ENCODE results near the gene FILIP1. TPM values are rescaled to one million over a fixed set of nuclear protein-coding genes. Genes with fewer than 3 reads are reported as not detected.

FILIP1 gene
- total RNA-seq, 2 experiments from 2014 or later: not detected

DNA sequence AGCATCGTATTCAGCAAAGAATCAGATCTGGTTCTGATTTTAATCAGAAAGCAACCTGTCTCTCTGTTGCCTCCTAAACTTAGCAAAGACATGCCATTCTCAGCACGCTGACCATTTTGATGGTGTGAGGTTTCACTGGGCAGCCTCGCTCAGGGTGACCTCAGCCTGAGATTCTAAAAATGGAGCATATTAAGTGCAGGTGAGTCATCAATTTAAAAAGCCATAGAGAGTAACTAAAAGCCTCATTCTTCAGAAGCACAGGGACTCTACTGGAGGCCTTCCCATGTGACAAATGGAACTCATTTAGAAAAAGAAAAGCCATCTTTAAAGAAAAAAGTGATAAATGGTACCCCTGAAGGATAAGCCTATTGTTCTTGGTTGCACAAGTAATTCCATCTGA lies 91.3 kb downstream of the FILIP1 start:
- Histone ChIP-seq H3K4me3 (ENCODE audit: low read depth, low read length, poor library complexity, severe bottlenecking) (no peak overlapping the region), H3K27ac (ENCODE audit: low read depth, low read length, poor library complexity, severe bottlenecking) (no peak overlapping the region), H3K9me2 (ENCODE audit: insufficient read depth, low read length) (no peaks in the 10 kb centered on the region), H3K4me2 (ENCODE audit: low read length) (no peak overlapping the region), H3K9me3 (ENCODE audit: low read length) (no peaks in the 10 kb centered on the region), H3K4me1 (ENCODE audit: insufficient read depth, low read length, poor library complexity, severe bottlenecking) (no peaks in the 10 kb centered on the region), H2AFZ (ENCODE audit: low read length) (no peak overlapping the region), H4K20me1 (ENCODE audit: insufficient read depth, low read length) (no peaks in the 10 kb centered on the region), H3K79me2 (ENCODE audit: insufficient read depth, low read depth, low read length) (no peaks in the 10 kb centered on the region), H3K36me3 (ENCODE audit: insufficient read depth, low read length) (no peaks in the 10 kb centered on the region)
- intact Hi-C loops (cut with micrococcal nuclease; ENCODE audit: unreplicated experiment): no loop called here
- no peak for TF ChIP-seq EZH2phosphoT487 (IDR thresholded peaks at IDR 0.05; ENCODE audit: borderline replicate concordance, low read depth, low read length)
- TF ChIP-seq, protein P1, sequence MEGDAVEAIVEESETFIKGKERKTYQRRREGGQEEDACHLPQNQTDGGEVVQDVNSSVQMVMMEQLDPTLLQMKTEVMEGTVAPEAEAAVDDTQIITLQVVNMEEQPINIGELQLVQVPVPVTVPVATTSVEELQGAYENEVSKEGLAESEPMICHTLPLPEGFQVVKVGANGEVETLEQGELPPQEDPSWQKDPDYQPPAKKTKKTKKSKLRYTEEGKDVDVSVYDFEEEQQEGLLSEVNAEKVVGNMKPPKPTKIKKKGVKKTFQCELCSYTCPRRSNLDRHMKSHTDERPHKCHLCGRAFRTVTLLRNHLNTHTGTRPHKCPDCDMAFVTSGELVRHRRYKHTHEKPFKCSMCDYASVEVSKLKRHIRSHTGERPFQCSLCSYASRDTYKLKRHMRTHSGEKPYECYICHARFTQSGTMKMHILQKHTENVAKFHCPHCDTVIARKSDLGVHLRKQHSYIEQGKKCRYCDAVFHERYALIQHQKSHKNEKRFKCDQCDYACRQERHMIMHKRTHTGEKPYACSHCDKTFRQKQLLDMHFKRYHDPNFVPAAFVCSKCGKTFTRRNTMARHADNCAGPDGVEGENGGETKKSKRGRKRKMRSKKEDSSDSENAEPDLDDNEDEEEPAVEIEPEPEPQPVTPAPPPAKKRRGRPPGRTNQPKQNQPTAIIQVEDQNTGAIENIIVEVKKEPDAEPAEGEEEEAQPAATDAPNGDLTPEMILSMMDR (conservative IDR thresholded peaks at IDR 0.05; ENCODE audit: low read length): no peak
- no peak for DNase-seq (ENCODE audit: low spot score)
- ChIA-PET POLR2A (no interaction called here), CTCF (ENCODE audit: unreplicated experiment) (no interaction called here)
- no TSS peak for BruUV-seq (replicated peaks)

DNA sequence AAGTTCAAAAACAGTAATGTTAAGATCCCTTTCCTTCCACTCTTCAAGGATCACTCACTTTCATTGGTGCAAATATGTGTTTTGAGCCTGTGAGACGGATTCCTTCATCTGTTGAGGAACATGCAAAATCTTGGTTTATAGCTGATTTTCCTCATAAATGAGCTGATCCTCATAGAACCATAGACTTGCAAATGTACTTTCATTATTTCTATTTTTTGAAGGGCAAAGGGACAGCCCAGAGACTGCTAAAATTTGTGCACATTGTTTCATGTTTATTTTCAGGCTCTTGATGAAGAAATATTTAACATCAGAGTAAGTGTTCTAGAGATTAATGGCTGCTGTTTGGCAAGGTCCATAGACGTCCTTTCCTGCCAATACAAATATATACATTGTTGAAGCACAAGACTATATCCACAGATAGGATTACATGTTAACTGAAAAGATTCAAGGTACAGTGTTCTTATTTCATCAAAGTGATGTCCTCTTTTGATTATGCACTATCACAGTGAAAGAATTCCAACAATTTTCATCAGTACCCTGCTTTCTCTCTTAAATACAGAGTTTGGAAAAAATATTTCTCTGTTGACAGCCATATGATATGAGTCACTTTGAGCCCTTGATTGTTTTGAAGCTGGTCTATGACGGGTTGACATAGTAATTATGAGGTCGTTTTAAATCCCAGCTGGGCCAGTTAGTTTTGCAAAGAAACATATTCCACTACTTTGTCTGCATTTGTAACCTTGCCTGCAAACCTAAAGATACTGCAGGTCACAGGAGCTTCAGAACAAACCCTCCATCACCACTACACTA lies 95.7 kb downstream of the FILIP1 start:
- Histone ChIP-seq H2AFZ (ENCODE audit: low read length) (no peak overlapping the region), H3K9me3 (ENCODE audit: low read length) (no peaks in the 10 kb centered on the region), H3K4me1 (ENCODE audit: insufficient read depth, low read length, poor library complexity, severe bottlenecking) (no peaks in the 10 kb centered on the region), H3K36me3 (ENCODE audit: insufficient read depth, low read length) (no peaks in the 10 kb centered on the region), H3K4me3 (ENCODE audit: low read depth, low read length, poor library complexity, severe bottlenecking) (no peak overlapping the region), H3K4me2 (ENCODE audit: low read length) (no peak overlapping the region), H4K20me1 (ENCODE audit: insufficient read depth, low read length) (no peaks in the 10 kb centered on the region), H3K9me2 (ENCODE audit: insufficient read depth, low read length) (no peaks in the 10 kb centered on the region), H3K79me2 (ENCODE audit: insufficient read depth, low read depth, low read length) (no peaks in the 10 kb centered on the region), H3K27ac (ENCODE audit: low read depth, low read length, poor library complexity, severe bottlenecking) (no peak overlapping the region)
- ChIA-PET CTCF (ENCODE audit: unreplicated experiment) (no interaction called here), POLR2A (interaction anchor here (0.9 kb wide), 1 partner anchor 48 kb away, joined by 3 read pairs; no protein-coding TSS in a partner anchor)
- no peak for DNase-seq (ENCODE audit: low spot score)
- intact Hi-C loops (cut with micrococcal nuclease; ENCODE audit: unreplicated experiment): no loop called here
- TF ChIP-seq EZH2phosphoT487 (IDR thresholded peaks at IDR 0.05; ENCODE audit: borderline replicate concordance, low read depth, low read length): no peak
- TF ChIP-seq, protein P1 (conservative IDR thresholded peaks at IDR 0.05; ENCODE audit: low read length): no peak
- BruUV-seq (replicated peaks): no TSS peak

DNA sequence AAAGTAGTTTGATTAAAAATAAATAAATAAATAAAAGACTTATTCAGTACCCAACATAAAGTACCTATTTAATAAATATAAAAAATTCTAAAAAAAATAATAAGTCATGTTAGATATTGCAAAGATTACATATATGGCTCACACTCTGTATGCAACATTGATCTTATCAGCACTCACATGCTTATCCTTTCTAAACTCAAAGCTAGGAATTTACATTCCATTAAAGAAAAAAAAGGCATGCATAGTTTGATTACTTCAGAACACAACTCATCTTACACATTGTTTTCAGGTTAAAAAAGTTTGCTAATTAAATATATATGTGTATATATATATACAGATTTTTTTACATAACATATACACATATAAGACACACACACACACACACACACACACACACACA lies 96.4 kb downstream of the FILIP1 start:
- no peak for DNase-seq (ENCODE audit: low spot score)
- H3K9me3 ChIP-seq (ENCODE audit: low read length): no peaks in the 10 kb centered on the region
- H3K27ac ChIP-seq (ENCODE audit: low read depth, low read length, poor library complexity, severe bottlenecking): no peak overlapping the region
- H4K20me1 ChIP-seq (ENCODE audit: insufficient read depth, low read length): no peaks in the 10 kb centered on the region
- intact Hi-C loops (cut with micrococcal nuclease; ENCODE audit: unreplicated experiment): no loop called here
- H3K36me3 ChIP-seq (ENCODE audit: insufficient read depth, low read length): no peaks in the 10 kb centered on the region
- CTCF ChIA-PET (ENCODE audit: unreplicated experiment): no interaction called here
- no peaks in the 10 kb centered on the region for H3K4me1 ChIP-seq (ENCODE audit: insufficient read depth, low read length, poor library complexity, severe bottlenecking)
- no peak overlapping the region for H3K4me2 ChIP-seq (ENCODE audit: low read length)
- H3K9me2 ChIP-seq (ENCODE audit: insufficient read depth, low read length): no peaks in the 10 kb centered on the region
- H3K79me2 ChIP-seq (ENCODE audit: insufficient read depth, low read depth, low read length): no peaks in the 10 kb centered on the region
- no peak for TF ChIP-seq EZH2phosphoT487 (IDR thresholded peaks at IDR 0.05; ENCODE audit: borderline replicate concordance, low read depth, low read length)
- TF ChIP-seq, protein P1 (conservative IDR thresholded peaks at IDR 0.05; ENCODE audit: low read length): no peak
- H2AFZ ChIP-seq (ENCODE audit: low read length): no peak overlapping the region
- POLR2A ChIA-PET: interaction anchor here (0.7 to 0.9 kb wide), 2 partner anchors 49 to 356 kb away, joined by 3 read pairs; no protein-coding TSS in a partner anchor
- no TSS peak for BruUV-seq (replicated peaks)
- no peak overlapping the region for H3K4me3 ChIP-seq (ENCODE audit: low read depth, low read length, poor library complexity, severe bottlenecking)

Measured in OCI-LY7 (cell line).